A204.1 (cell line): ENCODE data around the gene ECSIT.
"Not testable (repeated sequence)": the region's sequence is repeated elsewhere in the genome, so short reads cannot be mapped to it uniquely, and the experiment has no call there.

Experiments used
- FAIRE-seq: peaks from 2 replicates; lab custom pipeline; 2012; peaks lifted over from hg19 to GRCh38; lab: Jason Lieb, UNC

ECSIT gene

GRCh38 chr19:11475861-11476260, 53.1 kb downstream of the ECSIT start:
- FAIRE-seq: no peak

GRCh38 chr19:11475343-11475742, 53.6 kb downstream of the ECSIT start:
- not testable (repeated sequence) for FAIRE-seq

GRCh38 chr19:11473725-11474124, 55.2 kb downstream of the ECSIT start:
- FAIRE-seq: no peak

GRCh38 chr19:11468266-11468845, 60.6 kb downstream of the ECSIT start:
- not testable (repeated sequence) for FAIRE-seq

- no peak for FAIRE-seq
These were observed 63.3 kb downstream of the ECSIT start for GRCh38 chr19:11465600-11465999.

GRCh38 chr19:11464333-11465265, 64.3 kb downstream of the ECSIT start:
- no peak for FAIRE-seq

GRCh38 chr19:11463391-11463790, 65.5 kb downstream of the ECSIT start:
- FAIRE-seq: no peak

- no peak for FAIRE-seq
These were observed 67.5 kb downstream of the ECSIT start for GRCh38 chr19:11461453-11461852.

GRCh38 chr19:11460207-11460606, 68.7 kb downstream of the ECSIT start:
- FAIRE-seq: no peak

- FAIRE-seq: not testable (repeated sequence)
These were observed 70.0 kb downstream of the ECSIT start for GRCh38 chr19:11458912-11459311.

- FAIRE-seq: no peak
These were observed 70.6 kb downstream of the ECSIT start for GRCh38 chr19:11458236-11458900.

- no peak for FAIRE-seq
These were observed 71.1 kb downstream of the ECSIT start for GRCh38 chr19:11457831-11458230.

GRCh38 chr19:11457115-11457514, 71.8 kb downstream of the ECSIT start:
- no peak for FAIRE-seq

- no peak for FAIRE-seq
These were observed 72.3 kb downstream of the ECSIT start for GRCh38 chr19:11456659-11457058.
